ENCODE data around the gene PCA3. TPM values are rescaled to one million over a fixed set of nuclear protein-coding genes. Genes with fewer than 3 reads are reported as not detected.

Gene PCA3
- total and polyA plus RNA-seq, 2 experiments from 2014 or later, result not detected

- Histone ChIP-seq H3K4me3 (no peak overlapping the region), H3K27me3 (no peaks in the 10 kb centered on the region), H3K4me1 (ENCODE audit: low read depth) (no peaks in the 10 kb centered on the region), H3K36me3 (no peaks in the 10 kb centered on the region), H3K27ac (no peak overlapping the region), H3K9me3 (ENCODE audit: low read depth) (no peaks in the 10 kb centered on the region)
- TF ChIP-seq CTCF (IDR thresholded peaks at IDR 0.05; ENCODE audit: low read depth, low read length), result no peak
- DNase-seq (ENCODE audit: low read depth in 1 of 2, low spot score in 1 of 2), result peak in 1 of 2 donors; percentile 37
These were observed 33.4 kb upstream of the PCA3 start for GRCh38 chr9:76730801-76731200.

- H3K4me3 ChIP-seq, result no peak overlapping the region
- peak; percentile 13 to 31 for DNase-seq (ENCODE audit: low read depth in 1 of 2, low spot score in 1 of 2)
- no peak overlapping the region for H3K27ac ChIP-seq
- H3K27me3 ChIP-seq, result no peaks in the 10 kb centered on the region
- no peak for TF ChIP-seq CTCF (IDR thresholded peaks at IDR 0.05; ENCODE audit: low read depth, low read length)
- no peaks in the 10 kb centered on the region for H3K36me3 ChIP-seq
- no peaks in the 10 kb centered on the region for H3K4me1 ChIP-seq (ENCODE audit: low read depth)
- H3K9me3 ChIP-seq (ENCODE audit: low read depth), result no peaks in the 10 kb centered on the region
These were observed 31.8 kb upstream of the PCA3 start for GRCh38 chr9:76732341-76732958.

- H3K36me3 ChIP-seq, result no peaks in the 10 kb centered on the region
- no peaks in the 10 kb centered on the region for H3K9me3 ChIP-seq (ENCODE audit: low read depth)
- H3K4me1 ChIP-seq (ENCODE audit: low read depth), result no peaks in the 10 kb centered on the region
- DNase-seq (ENCODE audit: low read depth in 1 of 2, low spot score in 1 of 2), result no peak
- no peak overlapping the region for H3K27ac ChIP-seq
- no peak overlapping the region for H3K4me3 ChIP-seq
- TF ChIP-seq CTCF (IDR thresholded peaks at IDR 0.05; ENCODE audit: low read depth, low read length), result no peak
- H3K27me3 ChIP-seq, result no peaks in the 10 kb centered on the region
These were observed 31.1 kb upstream of the PCA3 start for GRCh38 chr9:76733096-76733495.

GRCh38 chr9:76734716-76735115 is 29.5 kb upstream of the PCA3 start:
- Histone ChIP-seq H3K4me3 (no peak overlapping the region), H3K27me3 (no peaks in the 10 kb centered on the region), H3K27ac (no peak overlapping the region), H3K4me1 (ENCODE audit: low read depth) (peaks cover 5% of the 10 kb centered on the region), H3K36me3 (no peaks in the 10 kb centered on the region), H3K9me3 (ENCODE audit: low read depth) (no peaks in the 10 kb centered on the region)
- no peak for TF ChIP-seq CTCF (IDR thresholded peaks at IDR 0.05; ENCODE audit: low read depth, low read length)
- DNase-seq (ENCODE audit: low read depth in 1 of 2, low spot score in 1 of 2), result no peak

GRCh38 chr9:76737154-76737902 is 26.9 kb upstream of the PCA3 start:
- DNase-seq (ENCODE audit: low read depth in 1 of 2, low spot score in 1 of 2), result no peak
- no peak for TF ChIP-seq CTCF (IDR thresholded peaks at IDR 0.05; ENCODE audit: low read depth, low read length)
- Histone ChIP-seq H3K9me3 (ENCODE audit: low read depth) (no peaks in the 10 kb centered on the region), H3K36me3 (no peaks in the 10 kb centered on the region), H3K27me3 (no peaks in the 10 kb centered on the region), H3K4me3 (no peak overlapping the region), H3K27ac (no peak overlapping the region), H3K4me1 (ENCODE audit: low read depth) (peaks cover 5% of the 10 kb centered on the region)

All from cardiac muscle cell (in vitro differentiated cells and primary cell).